Heart left ventricle (tissue), 13 donors: ENCODE data around the gene APP.

ENCODE experiments used
- CTCF ChIP-seq, 12 donors: fragments of 200-600 bp; sonication (generic) in 4 of 12; IDR thresholded peaks; one replicate each; pipeline versions ENCODE4 v1.5.0 to v1.8.0; 2018 to 2022; ENCODE audit warnings: antibody characterized with exemption in 12 of 12, mild to moderate bottlenecking in 5 of 12
- POLR2A ChIP-seq, 2 donors: fragments of 450-650 bp; IDR thresholded peaks; one replicate each; pipeline ENCODE4 v1.6.1; 2017; ENCODE audit warnings: antibody characterized with exemption in 2 of 2, mild to moderate bottlenecking in 2 of 2, moderate library complexity in 2 of 2
- donor health status: ischemic (EF 13 %, LVEDD 7.1; RV severe dilation, severe dysfunction).
- donor health status: DM: no; HTN: yes; CAD: no.
- donor health status: DM: no; HTN: no; CAD: no.
- donor health status: ischemic (EF 25% LVEDD 6.9; RV normal size, moderate dysfunction).
- donor health status: ischemic (EF 25% LVEDD 5.7; RV mildly dilated, moderate dysfunction).
- donor health status: ischemic (EF 35%, LVEDD 5.7; RV mildly dilated, moderate dysfunction).
- donor health status: nonischemic (EF 11% LVEDD 7.7; RV severe dilation, severe dysfunction).
- donor health status: DM: yes; HTN: yes; CAD: no.
- donor health status: PGD.
- donor health status: ischemic (EF 29% LVEDD 5.4; RV normal size, mild dysfunction).
- donor health status: nonischemic (EF 23%, LVEDD 6.1; RV moderate dilation, normal function).

- TF ChIP-seq CTCF (IDR thresholded peaks at IDR 0.05) (no peak), POLR2A (IDR thresholded peaks at IDR 0.05) (no peak)
Observed at GRCh38 chr21:26036916-26037315, 133.7 kb downstream of the APP start.
